Measurements from ENCODE around the gene EVI5.
A peak's percentile ranks its signal among the peaks of the same experiment; 100 is the strongest.
"Not testable (repeated sequence)": the region's sequence is repeated elsewhere in the genome, so short reads cannot be mapped to it uniquely, and the experiment has no call there.

EVI5 gene

GRCh38 chr1:92575123-92575522 is 209.8 kb downstream of the EVI5 start:
- no peak for DNase-seq (ENCODE audit: low read depth in 3 of 3)

- no peak for DNase-seq (ENCODE audit: low read depth in 3 of 3)
Observed at GRCh38 chr1:92572520-92572919, 212.4 kb downstream of the EVI5 start.

- no peak for DNase-seq (ENCODE audit: low read depth in 3 of 3)
Observed at GRCh38 chr1:92571578-92571977, 213.3 kb downstream of the EVI5 start.

GRCh38 chr1:92567211-92567868 is 217.6 kb downstream of the EVI5 start:
- DNase-seq (ENCODE audit: low read depth in 3 of 3) = no peak

- DNase-seq (ENCODE audit: low read depth in 3 of 3) = no peak
Observed at GRCh38 chr1:92563457-92564216, 221.3 kb downstream of the EVI5 start.

- DNase-seq (ENCODE audit: low read depth in 3 of 3) = no peak
Observed at GRCh38 chr1:92556350-92556749, 228.6 kb downstream of the EVI5 start.

- no peak for DNase-seq (ENCODE audit: low read depth in 3 of 3)
Observed at GRCh38 chr1:92554216-92554615, 230.7 kb downstream of the EVI5 start.

- no peak for DNase-seq (ENCODE audit: low read depth in 3 of 3)
Observed at GRCh38 chr1:92551916-92552315, 233.0 kb downstream of the EVI5 start.

- no peak for DNase-seq (ENCODE audit: low read depth in 3 of 3)
Observed at GRCh38 chr1:92544756-92545165, 240.1 kb downstream of the EVI5 start.

GRCh38 chr1:92543131-92544055 is 241.5 kb downstream of the EVI5 start:
- no peak for DNase-seq (ENCODE audit: low read depth in 3 of 3)

GRCh38 chr1:92538413-92539061 is 246.4 kb downstream of the EVI5 start:
- peak in 1 of 3 experiments; percentile 18 for DNase-seq (ENCODE audit: low read depth in 3 of 3)

- no peak for DNase-seq (ENCODE audit: low read depth in 3 of 3)
Observed at GRCh38 chr1:92538048-92538412, 246.9 kb downstream of the EVI5 start.

GRCh38 chr1:92536980-92537884 is 247.7 kb downstream of the EVI5 start:
- DNase-seq (ENCODE audit: low read depth in 3 of 3) = peak in 1 of 3 experiments; percentile 10

- no peak for DNase-seq (ENCODE audit: low read depth in 3 of 3)
Observed at GRCh38 chr1:92536211-92536979, 248.5 kb downstream of the EVI5 start.

GRCh38 chr1:92532371-92532770 is 252.5 kb downstream of the EVI5 start:
- not testable (repeated sequence) for DNase-seq (ENCODE audit: low read depth in 3 of 3)

- not testable (repeated sequence) for DNase-seq (ENCODE audit: low read depth in 3 of 3)
Observed at GRCh38 chr1:92531939-92532338, 253.0 kb downstream of the EVI5 start.

GRCh38 chr1:92527670-92528069 is 257.2 kb downstream of the EVI5 start:
- no peak for DNase-seq (ENCODE audit: low read depth in 3 of 3)

- not testable (repeated sequence) for DNase-seq (ENCODE audit: low read depth in 3 of 3)
Observed at GRCh38 chr1:92524944-92525590, 259.8 kb downstream of the EVI5 start.

- DNase-seq (ENCODE audit: low read depth in 3 of 3) = no peak
Observed at GRCh38 chr1:92519043-92519442, 265.9 kb downstream of the EVI5 start.

Data from stimulated activated CD4-positive, alpha-beta T cell treated with anti-CD3 and anti-CD28 coated beads, TNF-alpha, amount 100 ng/mL, for 4 hours (primary cell).